GM12801 (cell line): ENCODE data around the gene SYNE1.

Experiments used
- CTCF ChIP-seq: IDR thresholded peaks from one replicate; pipeline ENCODE4 v1.5.1; 2011; ENCODE audit warnings: control low read depth; ENCODE audit not compliant: insufficient read length; ENCODE audit errors: extremely low read depth

SYNE1 gene

GRCh38 chr6:152351742-152352141 is 285.4 kb downstream of the SYNE1 start:
- no peak for TF ChIP-seq CTCF

GRCh38 chr6:152351110-152351509 is 286.1 kb downstream of the SYNE1 start:
- no peak for TF ChIP-seq CTCF

- no peak for TF ChIP-seq CTCF
These were observed 289.0 kb downstream of the SYNE1 start for GRCh38 chr6:152348116-152348515.

GRCh38 chr6:152343735-152344360 is 293.3 kb downstream of the SYNE1 start:
- TF ChIP-seq CTCF: no peak

- no peak for TF ChIP-seq CTCF
These were observed 295.6 kb downstream of the SYNE1 start for GRCh38 chr6:152341596-152341995.

- peak; percentile 36 for TF ChIP-seq CTCF
These were observed 298.6 kb downstream of the SYNE1 start for GRCh38 chr6:152338335-152339125.

GRCh38 chr6:152334555-152334954 is 302.6 kb downstream of the SYNE1 start:
- TF ChIP-seq CTCF: no peak
